Thyroid gland (tissue), 4 donors: ENCODE results near the gene CD8B. TPM values are rescaled to one million over a fixed set of nuclear protein-coding genes. Genes with fewer than 3 reads are reported as not detected.

Source experiments
- DNase-seq, 2 donors: peaks; one replicate each; pipeline ENCODE4 v3.0.0-alpha.2; 2019
- H3K27ac ChIP-seq, 3 donors: fragments of 200-600 bp; sonication (generic); 1 replicate in 2 of 3; 2 replicates in 1 of 3; pipeline ENCODE4 v1.5.1; 2016 to 2019; ENCODE audit warnings: mild to moderate bottlenecking in 1 of 3, moderate library complexity in 1 of 3
- H3K27me3 ChIP-seq: fragments of 200-600 bp; sonication (generic); one replicate; pipeline ENCODE4 v1.5.1; 2019
- H3K36me3 ChIP-seq, 2 donors: fragments of 200-600 bp; sonication (generic); one replicate each; pipeline ENCODE4 v1.5.1; 2016 to 2019
- H3K4me1 ChIP-seq, 2 donors: fragments of 200-600 bp; sonication (generic); one replicate each; pipeline ENCODE4 v1.5.1; 2017 to 2019
- H3K4me3 ChIP-seq, 3 donors: fragments of 200-600 bp; sonication (generic); replicated peaks in 1 of 3; 1 replicate in 2 of 3; 2 replicates in 1 of 3; pipeline ENCODE4 v1.5.1; 2016; ENCODE audit warnings: mild to moderate bottlenecking in 1 of 3
- H3K9me3 ChIP-seq: fragments of 200-600 bp; sonication (generic); one replicate; pipeline ENCODE4 v1.5.1; 2017
- CTCF ChIP-seq, 6 experiments: fragments of 200-600 bp in 3 of 6; fragments of 450-650 bp in 3 of 6; sonication (generic) in 3 of 6; IDR thresholded peaks; one replicate each; pipeline ENCODE4 v1.5.1; 2016 to 2019; ENCODE audit warnings: antibody characterized with exemption in 6 of 6, mild to moderate bottlenecking in 2 of 6, inconsistent platforms in 1 of 6, moderate library complexity in 1 of 6
- POLR2A ChIP-seq, 2 donors: fragments of 450-650 bp; IDR thresholded peaks; one replicate each; pipeline ENCODE4 v1.6.1; 2017; ENCODE audit warnings: antibody characterized with exemption in 2 of 2, mild to moderate bottlenecking in 2 of 2, moderate library complexity in 1 of 2
- WGBS, 2 donors: methylation state at CpG; one replicate each; pipeline ENCODE4 v1.1.5; 2017; 5-methylcytosine and 5-hydroxymethylcytosine counted together
- intact Hi-C: fragments of 100-400 bp; cut with DNase I; formaldehyde crosslinking; loops from one replicate; pipeline ENCODE4 v1.15.1; 2023
- total RNA-seq, 4 donors: library from RNA; depleted of rRNA; stranded (reverse); fragments of >200 nt; gene quantifications; one replicate each; pipeline ENCODE4 v1.2.3, GENCODE V29; 2016

The CD8B gene
- total RNA-seq, 4 donors from 2014 or later = 0.54 to 4.6 (median 3.5) TPM; not detected in 1

DNA sequence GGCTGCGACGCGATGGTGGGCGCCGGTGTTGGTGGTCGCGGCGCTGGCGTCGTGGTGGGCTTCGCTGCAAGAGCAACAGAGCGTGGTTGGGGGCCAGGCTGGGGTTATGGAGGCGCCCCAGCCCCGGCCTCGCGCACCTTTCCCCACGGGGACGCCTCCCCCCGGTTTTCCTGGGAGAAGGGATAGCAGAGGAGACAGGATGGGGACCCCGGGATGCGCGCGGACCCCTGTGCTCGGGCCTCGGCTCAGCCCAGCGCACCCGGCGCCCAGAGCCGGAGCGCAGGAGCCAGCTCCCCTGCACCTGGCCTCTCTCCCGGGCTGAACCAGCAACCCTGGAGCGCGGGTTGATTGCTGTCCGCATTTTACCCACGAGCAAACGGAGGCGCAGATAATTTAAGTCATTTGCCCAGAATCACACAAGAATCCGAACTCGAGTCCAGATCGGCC is 72.0 kb downstream of the CD8B start:
- WGBS, 2 donors = 17 to 24% methylated on average over 20 to 23 of the region's 40 CpGs
- Histone ChIP-seq H3K27ac (no peak overlapping the region), H3K4me1 (peaks cover 10 to 35% of the 10 kb centered on the region in 2 donors), H3K36me3 (no peaks in the 10 kb centered on the region), H3K9me3 (no peaks in the 10 kb centered on the region), H3K27me3 (peaks cover 5% of the 10 kb centered on the region), H3K4me3 (peak overlapping the region in 1 of 3 donors; percentile 26)
- TF ChIP-seq POLR2A (IDR thresholded peaks at IDR 0.05) (no peak), CTCF (IDR thresholded peaks at IDR 0.05) (no peak)
- no peak for DNase-seq
- intact Hi-C loops = no loop called here

GRCh38 chr2:86788881-86789686 is 72.6 kb downstream of the CD8B start:
- no peak for TF ChIP-seq POLR2A (IDR thresholded peaks at IDR 0.05)
- no peak for TF ChIP-seq CTCF (IDR thresholded peaks at IDR 0.05)
- WGBS, 2 donors = 11 to 25% methylated on average over 19 to 22 of the region's 64 CpGs
- Histone ChIP-seq H3K4me1 (peaks cover 10 to 35% of the 10 kb centered on the region in 2 donors), H3K27me3 (peaks cover 5% of the 10 kb centered on the region), H3K9me3 (no peaks in the 10 kb centered on the region), H3K27ac (no peak overlapping the region), H3K4me3 (peak overlapping the region in 1 of 3 donors; percentile 12), H3K36me3 (no peaks in the 10 kb centered on the region)
- intact Hi-C loops = no loop called here
- no peak for DNase-seq

DNA sequence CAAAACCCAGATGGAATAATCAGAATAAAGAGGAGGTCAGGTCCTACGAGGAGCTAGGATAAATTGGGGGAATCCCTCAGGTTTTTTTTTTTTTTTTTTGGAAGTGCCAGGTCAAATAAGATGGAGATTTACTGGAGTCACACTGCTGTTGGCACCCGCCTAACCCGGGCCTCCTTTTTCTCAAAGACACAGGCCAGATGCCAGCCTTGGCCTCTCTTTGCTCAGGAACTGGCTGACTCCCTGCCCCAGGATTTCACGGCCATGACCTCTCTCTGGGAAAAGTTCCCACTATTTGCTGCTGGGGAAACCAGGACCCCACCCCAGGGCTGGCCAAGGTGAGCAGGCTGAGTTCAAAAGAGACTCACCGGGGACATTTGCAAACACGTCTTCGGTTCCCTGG is 73.5 kb downstream of the CD8B start:
- 27 to 29% methylated on average over 7 of the region's 7 CpGs for WGBS, 2 donors
- H3K27ac ChIP-seq = no peak overlapping the region
- H3K36me3 ChIP-seq = no peaks in the 10 kb centered on the region
- intact Hi-C loops = no loop called here
- H3K4me1 ChIP-seq = peaks cover 10 to 35% of the 10 kb centered on the region in 2 donors
- no peak for TF ChIP-seq CTCF (IDR thresholded peaks at IDR 0.05)
- TF ChIP-seq POLR2A (IDR thresholded peaks at IDR 0.05) = no peak
- no peaks in the 10 kb centered on the region for H3K9me3 ChIP-seq
- DNase-seq = peak; percentile 61 to 62
- H3K27me3 ChIP-seq = peaks cover 5% of the 10 kb centered on the region
- no peak overlapping the region for H3K4me3 ChIP-seq

DNA sequence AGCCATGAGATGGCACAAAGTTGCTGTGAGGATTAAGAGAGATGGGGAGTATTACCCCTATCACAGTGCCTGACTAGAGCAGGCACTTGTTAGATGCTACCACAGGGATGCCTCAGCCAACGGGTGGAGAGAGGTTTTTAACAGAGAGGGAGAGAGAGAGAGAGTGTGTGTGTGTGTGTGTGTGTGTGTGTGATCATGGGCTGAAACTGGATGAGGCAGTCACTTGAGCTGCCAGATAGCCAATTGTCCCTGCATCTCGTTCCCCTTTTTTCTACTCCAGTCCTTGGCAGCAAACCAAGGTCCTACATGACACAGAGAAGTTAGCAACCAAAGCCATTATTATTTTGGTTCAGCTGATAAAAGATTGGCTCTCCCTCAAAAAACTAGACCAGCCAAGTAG is 74.0 kb downstream of the CD8B start:
- TF ChIP-seq CTCF (IDR thresholded peaks at IDR 0.05) (no peak), POLR2A (IDR thresholded peaks at IDR 0.05) (no peak)
- no peaks in the 10 kb centered on the region for H3K9me3 ChIP-seq
- peaks cover 5% of the 10 kb centered on the region for H3K27me3 ChIP-seq
- H3K4me1 ChIP-seq = peaks cover 10 to 35% of the 10 kb centered on the region in 2 donors
- 0% methylated on average over 2 of the region's 2 CpGs for WGBS, 2 donors
- H3K27ac ChIP-seq = no peak overlapping the region
- H3K4me3 ChIP-seq = no peak overlapping the region
- no peaks in the 10 kb centered on the region for H3K36me3 ChIP-seq
- intact Hi-C loops = no loop called here
- peak; percentile 84 for DNase-seq

GRCh38 chr2:86786001-86786536 is 75.6 kb downstream of the CD8B start:
- Histone ChIP-seq H3K4me3 (no peak overlapping the region), H3K9me3 (no peaks in the 10 kb centered on the region), H3K27me3 (peaks cover 5% of the 10 kb centered on the region), H3K4me1 (peaks cover 10 to 33% of the 10 kb centered on the region in 2 donors), H3K36me3 (no peaks in the 10 kb centered on the region), H3K27ac (no peak overlapping the region)
- TF ChIP-seq CTCF (IDR thresholded peaks at IDR 0.05) (no peak), POLR2A (IDR thresholded peaks at IDR 0.05) (no peak)
- DNase-seq = no peak
- WGBS, 2 donors = 83% methylated on average over 10 of the region's 10 CpGs
- intact Hi-C loops = no loop called here
